Renal cortex interstitium (tissue), 11 donors: ENCODE results near the gene ASPG. TPM values are rescaled to one million over a fixed set of nuclear protein-coding genes. Genes with fewer than 3 reads are reported as not detected.

Experiments
- DNase-seq, 11 donors: peaks; one replicate each; pipeline ENCODE4 v3.0.0-alpha.2; 2013; ENCODE audit warnings: low read depth in 9 of 11, low spot score in 4 of 11; ENCODE audit errors: extremely low read depth in 1 of 11
- polyA plus RNA-seq, 3 donors: library from polyadenylated mRNA; unstranded; fragments of 120-200 nt; gene quantifications; one replicate each; pipeline ENCODE4 v1.2.1, GENCODE V29; 2013; ENCODE audit not compliant: insufficient read length in 3 of 3

ASPG gene
- polyA plus RNA-seq, 3 donors, result 10.1 to 17.3 (median 13.1) TPM

DNA sequence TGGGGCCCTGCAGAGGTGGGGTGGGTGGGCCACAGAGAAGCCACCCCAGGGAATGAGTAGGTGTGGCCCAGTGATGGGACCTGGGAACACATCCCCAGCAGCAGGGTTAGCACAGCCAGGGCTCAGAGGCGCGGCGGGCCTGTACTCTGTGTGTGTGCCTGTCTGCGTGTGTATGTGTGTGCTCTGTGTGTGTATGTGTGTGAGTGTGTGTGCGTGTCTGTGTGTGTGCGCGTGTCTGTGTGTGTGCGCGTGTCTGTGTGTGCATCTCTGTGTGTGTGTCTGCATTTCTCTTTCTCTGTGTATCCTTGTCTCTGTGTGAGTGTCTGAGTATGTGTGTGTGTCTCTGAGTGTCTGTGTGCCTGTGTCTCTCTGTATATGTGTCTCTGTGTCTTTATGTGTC, 79.0 kb downstream of the ASPG start:
- DNase-seq, result no peak

Other genes starting within 250 kb of the ASPG start
- 10 to 100 TPM; 29.8 to 47.6 (median 31.2) TPM for gene PPP1R13B, start 238.1 kb upstream of the ASPG start, polyA plus RNA-seq
- 1 to 10 TPM; 1.9 to 7.3 (median 3.8) TPM for gene TDRD9, start 157.2 kb upstream of the ASPG start, polyA plus RNA-seq
- not detected for gene RD3L, start 143.2 kb upstream of the ASPG start, polyA plus RNA-seq
- gene KIF26A, start 52.9 kb downstream of the ASPG start, polyA plus RNA-seq, result 10 to 100 TPM in 2 of 3 donors, 1 to 10 TPM in 1; 6.2 to 14.3 (median 12.8) TPM